ENCODE data around the gene GLT1D1.

DNA sequence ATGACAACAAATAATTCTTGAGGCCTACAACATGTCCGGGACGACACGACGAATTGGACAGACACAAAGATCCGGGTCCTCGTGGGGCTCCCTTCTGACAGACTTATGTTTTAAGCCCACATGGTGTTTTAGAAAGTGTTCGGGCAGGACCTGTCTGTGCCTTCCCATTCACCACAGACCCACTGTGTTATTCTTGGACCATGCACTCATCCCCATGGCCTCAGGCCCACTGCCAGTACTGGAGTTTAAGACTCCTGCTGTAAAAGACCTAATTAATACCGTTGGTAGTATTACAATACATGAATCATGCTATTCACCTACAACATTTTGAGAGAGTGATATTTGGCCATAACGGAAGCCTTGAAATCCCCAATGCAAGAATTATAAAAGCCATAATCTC is 49.5 kb upstream of the GLT1D1 start:
- TF ChIP-seq, protein P1, sequence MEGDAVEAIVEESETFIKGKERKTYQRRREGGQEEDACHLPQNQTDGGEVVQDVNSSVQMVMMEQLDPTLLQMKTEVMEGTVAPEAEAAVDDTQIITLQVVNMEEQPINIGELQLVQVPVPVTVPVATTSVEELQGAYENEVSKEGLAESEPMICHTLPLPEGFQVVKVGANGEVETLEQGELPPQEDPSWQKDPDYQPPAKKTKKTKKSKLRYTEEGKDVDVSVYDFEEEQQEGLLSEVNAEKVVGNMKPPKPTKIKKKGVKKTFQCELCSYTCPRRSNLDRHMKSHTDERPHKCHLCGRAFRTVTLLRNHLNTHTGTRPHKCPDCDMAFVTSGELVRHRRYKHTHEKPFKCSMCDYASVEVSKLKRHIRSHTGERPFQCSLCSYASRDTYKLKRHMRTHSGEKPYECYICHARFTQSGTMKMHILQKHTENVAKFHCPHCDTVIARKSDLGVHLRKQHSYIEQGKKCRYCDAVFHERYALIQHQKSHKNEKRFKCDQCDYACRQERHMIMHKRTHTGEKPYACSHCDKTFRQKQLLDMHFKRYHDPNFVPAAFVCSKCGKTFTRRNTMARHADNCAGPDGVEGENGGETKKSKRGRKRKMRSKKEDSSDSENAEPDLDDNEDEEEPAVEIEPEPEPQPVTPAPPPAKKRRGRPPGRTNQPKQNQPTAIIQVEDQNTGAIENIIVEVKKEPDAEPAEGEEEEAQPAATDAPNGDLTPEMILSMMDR (IDR thresholded peaks at IDR 0.05 in 4 of 5, conservative IDR thresholded peaks at IDR 0.05 in 1 of 5), result no peak
- TF ChIP-seq POLR2A (IDR thresholded peaks at IDR 0.05), result peak in 1 of 2 donors; percentile 36

Data from gastrocnemius medialis (tissue), 4 donors.